ENCODE results near the gene NEK10. TPM values are rescaled to one million over a fixed set of nuclear protein-coding genes. Genes with fewer than 3 reads are reported as not detected.

Gene NEK10
- total RNA-seq, 2 experiments from 2014 or later = 0.35 to 0.86 TPM

DNA sequence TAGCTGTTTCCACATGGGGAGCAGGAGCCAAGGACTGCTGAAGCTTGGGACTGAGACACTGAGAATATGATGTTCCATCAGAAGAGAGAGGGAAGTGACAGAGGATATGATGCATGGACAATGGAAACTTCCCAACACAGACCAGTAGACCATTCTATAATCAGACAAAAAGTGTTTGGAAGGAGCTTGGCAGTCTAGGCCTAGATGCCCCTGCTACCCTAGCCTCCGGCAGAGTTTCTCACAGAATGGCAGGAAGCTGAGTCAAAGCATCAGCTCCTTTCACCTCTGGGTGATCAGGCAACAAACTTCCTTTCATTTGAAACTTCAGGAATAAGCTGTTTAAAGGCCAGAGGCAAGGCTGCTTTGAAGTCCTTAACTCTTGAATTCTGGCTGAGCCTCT is 222.0 kb downstream of the NEK10 start:
- CTCF ChIA-PET = no interaction called here
- Mint-ChIP-seq H3K4me1 (no peaks in the 10 kb centered on the region), H3K36me3 (ENCODE audit: low read depth) (no peaks in the 10 kb centered on the region), H3K27me3 (no peaks in the 10 kb centered on the region), H3K27ac (no peak overlapping the region), H3K9me3 (no peaks in the 10 kb centered on the region), H3K4me3 (no peak overlapping the region)
- no peak for DNase-seq
- POLR2A ChIA-PET = no interaction called here

DNA sequence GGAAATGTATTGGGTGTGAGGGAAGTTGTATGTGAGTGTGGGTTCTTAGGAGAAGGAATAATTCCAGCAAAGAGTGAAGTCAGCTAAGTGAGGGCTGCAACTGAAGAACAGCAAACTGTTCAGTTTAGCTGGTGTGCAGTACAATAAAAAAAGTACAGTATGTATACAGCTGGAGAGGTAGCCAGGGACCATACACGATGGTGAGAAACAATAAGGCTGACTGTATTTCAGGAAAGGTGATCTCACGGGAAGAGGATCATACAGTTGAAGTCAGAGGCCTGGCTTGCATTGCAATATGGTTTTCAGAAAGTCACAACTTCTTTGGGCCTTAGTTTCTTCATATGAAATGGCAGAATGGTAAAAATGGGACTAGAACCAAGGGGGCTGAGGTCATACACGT is 222.4 kb downstream of the NEK10 start:
- CTCF ChIA-PET = interaction anchor here (1.0 kb wide), 1 partner anchor 12 kb away, joined by 4 read pairs; no protein-coding TSS in a partner anchor
- DNase-seq = no peak
- POLR2A ChIA-PET = no interaction called here
- Mint-ChIP-seq H3K36me3 (ENCODE audit: low read depth) (no peaks in the 10 kb centered on the region), H3K27ac (no peak overlapping the region), H3K27me3 (no peaks in the 10 kb centered on the region), H3K4me3 (no peak overlapping the region), H3K9me3 (no peaks in the 10 kb centered on the region), H3K4me1 (no peaks in the 10 kb centered on the region)

DNA sequence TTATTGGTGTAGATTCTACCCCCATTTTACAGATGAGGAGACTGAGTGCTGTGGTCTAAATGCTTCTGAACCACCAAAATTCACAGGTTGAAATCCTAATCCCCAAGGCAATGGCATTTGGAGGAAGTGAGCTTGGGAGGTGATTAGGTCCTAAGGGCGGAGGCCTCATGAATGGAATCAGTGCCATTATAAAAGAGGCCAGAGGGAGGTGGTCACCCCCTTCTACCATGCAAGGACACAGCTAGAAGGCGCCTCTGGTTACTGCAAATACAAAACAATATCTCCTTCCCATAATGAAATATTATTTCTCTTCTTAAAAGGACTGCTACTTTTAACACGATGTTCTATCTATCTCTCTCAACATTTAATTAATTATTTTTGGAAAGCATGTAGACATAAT is 223.5 kb downstream of the NEK10 start:
- no peaks in the 10 kb centered on the region for H3K27me3 Mint-ChIP-seq
- POLR2A ChIA-PET = no interaction called here
- no peak overlapping the region for H3K27ac Mint-ChIP-seq
- no peaks in the 10 kb centered on the region for H3K4me1 Mint-ChIP-seq
- no peaks in the 10 kb centered on the region for H3K36me3 Mint-ChIP-seq (ENCODE audit: low read depth)
- no peaks in the 10 kb centered on the region for H3K9me3 Mint-ChIP-seq
- no peak for DNase-seq
- CTCF ChIA-PET = interaction anchor here (1.0 kb wide), 1 partner anchor 11 kb away, joined by 4 read pairs; no protein-coding TSS in a partner anchor
- H3K4me3 Mint-ChIP-seq = no peak overlapping the region

DNA sequence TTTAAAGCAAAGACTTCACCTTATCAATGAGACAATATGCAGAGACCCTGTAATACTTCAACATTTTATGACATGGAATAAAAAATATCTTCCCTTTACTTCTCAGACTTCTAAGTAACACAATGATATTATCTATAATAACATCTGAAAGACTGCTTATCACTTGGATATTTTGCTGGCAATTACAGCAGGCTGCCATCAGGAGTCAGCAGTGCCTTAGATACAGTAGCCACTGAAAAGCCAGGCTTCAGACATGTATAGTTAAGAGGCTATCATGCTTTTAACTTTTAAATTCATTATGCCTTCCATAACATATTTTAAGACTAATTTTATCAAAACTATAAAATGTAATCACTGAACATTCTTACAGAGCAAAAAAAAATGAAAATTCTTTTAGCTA is 227.5 kb downstream of the NEK10 start:
- POLR2A ChIA-PET = no interaction called here
- Mint-ChIP-seq H3K4me3 (no peak overlapping the region), H3K27me3 (no peaks in the 10 kb centered on the region), H3K36me3 (ENCODE audit: low read depth) (no peaks in the 10 kb centered on the region), H3K27ac (no peak overlapping the region), H3K4me1 (no peaks in the 10 kb centered on the region), H3K9me3 (no peaks in the 10 kb centered on the region)
- CTCF ChIA-PET = no interaction called here
- DNase-seq = no peak

DNA sequence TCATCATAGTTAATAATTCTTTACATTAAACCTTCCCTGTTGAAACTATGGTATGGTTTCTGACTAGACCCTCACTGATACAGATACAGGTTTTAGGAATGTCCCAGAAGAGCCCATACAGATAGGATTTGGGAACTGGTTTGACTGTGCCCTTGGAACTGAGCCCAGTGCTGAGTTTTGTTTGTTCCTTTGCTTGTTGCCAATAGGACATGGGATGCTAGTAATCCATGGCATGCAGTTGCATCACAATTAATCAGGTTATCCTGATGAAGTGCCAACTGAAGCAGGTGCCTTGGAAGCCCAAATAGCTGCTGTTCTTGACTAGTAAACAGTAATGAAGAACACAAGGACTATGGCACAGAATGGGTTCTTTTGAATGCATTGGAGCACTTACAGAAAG is 230.6 kb downstream of the NEK10 start:
- H3K36me3 Mint-ChIP-seq (ENCODE audit: low read depth) = no peaks in the 10 kb centered on the region
- H3K27me3 Mint-ChIP-seq = peaks cover 3% of the 10 kb centered on the region
- DNase-seq = no peak
- no peaks in the 10 kb centered on the region for H3K9me3 Mint-ChIP-seq
- CTCF ChIA-PET = no interaction called here
- no peak overlapping the region for H3K27ac Mint-ChIP-seq
- H3K4me1 Mint-ChIP-seq = no peaks in the 10 kb centered on the region
- no peak overlapping the region for H3K4me3 Mint-ChIP-seq
- POLR2A ChIA-PET = no interaction called here

DNA sequence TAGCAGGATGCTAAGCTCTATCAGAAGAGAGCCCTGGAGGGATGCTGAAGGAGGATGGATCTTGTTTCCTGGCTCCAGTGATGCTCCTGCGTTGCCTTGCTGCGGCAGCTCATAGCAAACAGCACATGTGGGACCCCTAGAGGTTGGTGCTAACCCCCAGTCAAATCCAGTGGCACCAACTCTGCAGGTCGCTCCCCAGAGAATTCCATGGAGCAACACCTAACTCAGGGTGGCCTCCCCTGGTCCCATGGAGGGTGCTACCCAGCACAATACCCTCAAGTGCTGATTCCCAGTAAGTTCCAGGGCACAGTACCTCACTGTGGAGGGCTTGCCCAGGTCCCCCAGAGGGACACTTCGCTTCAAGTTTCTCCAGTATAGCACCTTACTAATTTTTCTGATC is 231.2 kb downstream of the NEK10 start:
- Mint-ChIP-seq H3K4me3 (no peak overlapping the region), H3K36me3 (ENCODE audit: low read depth) (no peaks in the 10 kb centered on the region), H3K9me3 (no peaks in the 10 kb centered on the region), H3K4me1 (no peaks in the 10 kb centered on the region), H3K27ac (no peak overlapping the region), H3K27me3 (peaks cover 3% of the 10 kb centered on the region)
- POLR2A ChIA-PET = no interaction called here
- CTCF ChIA-PET = no interaction called here
- DNase-seq = no peak

DNA sequence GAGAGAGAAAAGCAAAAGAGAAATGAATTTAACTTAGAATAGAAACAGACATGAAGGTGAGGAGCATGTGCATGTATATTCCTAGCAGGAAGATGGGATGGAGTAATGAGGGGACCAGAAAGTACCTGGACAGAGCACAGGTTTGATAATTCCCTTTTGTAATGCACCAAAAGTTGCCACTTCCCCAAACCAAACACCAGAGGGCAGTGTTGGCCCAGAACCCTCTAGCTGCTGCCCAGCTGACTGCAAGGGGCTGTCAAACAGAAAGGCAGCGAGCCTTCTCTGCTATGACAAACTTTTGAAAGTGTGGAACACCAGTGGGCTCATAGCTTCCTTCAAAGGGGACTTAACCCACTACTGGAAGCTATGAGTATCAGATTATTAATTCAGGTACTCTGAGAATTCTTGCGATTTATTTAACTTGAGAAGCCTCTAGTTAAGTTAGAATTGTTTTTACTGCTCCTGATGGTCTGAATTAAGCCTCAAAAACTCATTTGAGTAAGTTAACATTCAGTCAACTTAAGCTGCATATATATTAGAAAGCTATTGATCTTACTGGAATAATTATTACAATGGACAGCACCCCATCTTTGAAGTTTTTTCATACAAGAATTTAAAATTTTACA is 234.9 kb downstream of the NEK10 start:
- no peak overlapping the region for H3K27ac Mint-ChIP-seq
- no peak overlapping the region for H3K4me3 Mint-ChIP-seq
- no peaks in the 10 kb centered on the region for H3K36me3 Mint-ChIP-seq (ENCODE audit: low read depth)
- ChIA-PET POLR2A (no interaction called here), CTCF (interaction anchor here (0.6 to 1.9 kb wide), 8 partner anchors 12 to 547 kb away, joined by 3 to 17 read pairs (median 4); no protein-coding TSS in a partner anchor)
- DNase-seq = peak; percentile 66
- no peaks in the 10 kb centered on the region for H3K4me1 Mint-ChIP-seq
- peaks cover 3% of the 10 kb centered on the region for H3K27me3 Mint-ChIP-seq
- H3K9me3 Mint-ChIP-seq = no peaks in the 10 kb centered on the region

DNA sequence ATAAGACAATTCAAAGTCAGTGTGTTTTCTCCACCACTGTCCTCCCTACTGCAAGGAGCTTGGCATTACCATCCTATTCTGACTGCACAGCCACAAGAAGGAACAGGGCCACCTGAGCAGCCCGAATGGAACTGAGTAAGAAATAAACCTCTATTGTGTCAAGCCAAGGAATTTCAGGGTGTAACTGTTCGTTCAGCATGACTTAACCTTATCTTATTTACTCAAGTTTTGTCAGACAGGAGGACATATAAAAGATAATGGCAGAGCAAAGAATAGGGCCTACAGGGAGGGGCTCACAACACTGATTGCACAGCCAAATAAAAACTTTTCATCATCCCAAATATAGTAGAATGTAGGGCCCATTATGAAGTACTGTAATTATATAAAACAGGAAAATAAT is 236.1 kb downstream of the NEK10 start:
- CTCF ChIA-PET = interaction anchor here (1.0 kb wide), 1 partner anchor 120 kb away, joined by 4 read pairs; no protein-coding TSS in a partner anchor
- no peaks in the 10 kb centered on the region for H3K9me3 Mint-ChIP-seq
- DNase-seq = no peak
- H3K4me1 Mint-ChIP-seq = no peaks in the 10 kb centered on the region
- POLR2A ChIA-PET = no interaction called here
- no peak overlapping the region for H3K27ac Mint-ChIP-seq
- peaks cover 3% of the 10 kb centered on the region for H3K27me3 Mint-ChIP-seq
- H3K4me3 Mint-ChIP-seq = no peak overlapping the region
- H3K36me3 Mint-ChIP-seq (ENCODE audit: low read depth) = no peaks in the 10 kb centered on the region

DNA sequence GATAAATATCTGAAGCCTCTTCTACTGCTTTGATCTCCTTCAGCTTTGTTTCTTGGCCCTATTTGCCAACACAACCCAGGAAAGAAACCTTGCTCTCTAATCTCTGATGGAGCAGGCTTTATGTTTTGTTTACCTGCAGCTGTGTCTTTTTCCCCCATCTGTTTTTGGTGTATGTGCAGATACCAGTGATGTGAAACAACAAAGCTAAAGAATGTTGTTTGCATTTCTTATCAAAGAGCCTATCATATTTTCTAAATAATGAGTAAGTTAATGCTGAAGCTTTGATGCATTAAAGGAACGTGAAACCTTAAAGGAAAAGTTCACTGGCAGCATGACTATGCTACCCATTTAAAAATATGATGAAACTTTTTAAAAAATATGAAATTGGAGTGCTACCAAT is 238.4 kb downstream of the NEK10 start:
- H3K4me1 Mint-ChIP-seq = no peaks in the 10 kb centered on the region
- CTCF ChIA-PET = interaction anchor here (0.8 to 2.6 kb wide), 3 partner anchors 12 to 123 kb away, joined by 3 to 8 read pairs (median 4); no protein-coding TSS in a partner anchor
- POLR2A ChIA-PET = no interaction called here
- H3K27me3 Mint-ChIP-seq = peaks cover 2% of the 10 kb centered on the region
- H3K27ac Mint-ChIP-seq = no peak overlapping the region
- DNase-seq = no peak
- H3K4me3 Mint-ChIP-seq = no peak overlapping the region
- no peaks in the 10 kb centered on the region for H3K36me3 Mint-ChIP-seq (ENCODE audit: low read depth)
- H3K9me3 Mint-ChIP-seq = no peaks in the 10 kb centered on the region

DNA sequence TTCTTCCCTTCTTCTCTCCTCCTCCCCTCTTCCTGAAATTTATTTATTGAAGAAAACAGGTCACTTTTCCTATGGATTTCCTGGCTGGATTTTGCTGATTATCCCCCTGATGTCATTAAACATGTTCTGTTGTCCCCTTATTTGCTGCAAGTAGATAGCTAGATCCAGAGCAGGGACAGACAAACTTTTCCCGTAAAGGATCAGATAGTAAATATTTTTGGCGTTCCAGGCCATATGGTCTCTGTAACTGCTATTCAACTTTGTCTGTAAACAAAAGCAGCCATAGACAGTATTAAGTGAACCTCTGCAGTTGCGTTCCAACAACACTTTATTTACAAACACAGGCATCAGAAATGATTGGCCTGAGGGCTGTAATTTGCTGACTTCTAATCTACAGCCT is 241.3 kb downstream of the NEK10 start:
- no peak overlapping the region for H3K4me3 Mint-ChIP-seq
- POLR2A ChIA-PET = no interaction called here
- no peaks in the 10 kb centered on the region for H3K36me3 Mint-ChIP-seq (ENCODE audit: low read depth)
- CTCF ChIA-PET = no interaction called here
- no peak overlapping the region for H3K27ac Mint-ChIP-seq
- no peaks in the 10 kb centered on the region for H3K9me3 Mint-ChIP-seq
- no peak for DNase-seq
- no peaks in the 10 kb centered on the region for H3K27me3 Mint-ChIP-seq
- no peaks in the 10 kb centered on the region for H3K4me1 Mint-ChIP-seq

DNA sequence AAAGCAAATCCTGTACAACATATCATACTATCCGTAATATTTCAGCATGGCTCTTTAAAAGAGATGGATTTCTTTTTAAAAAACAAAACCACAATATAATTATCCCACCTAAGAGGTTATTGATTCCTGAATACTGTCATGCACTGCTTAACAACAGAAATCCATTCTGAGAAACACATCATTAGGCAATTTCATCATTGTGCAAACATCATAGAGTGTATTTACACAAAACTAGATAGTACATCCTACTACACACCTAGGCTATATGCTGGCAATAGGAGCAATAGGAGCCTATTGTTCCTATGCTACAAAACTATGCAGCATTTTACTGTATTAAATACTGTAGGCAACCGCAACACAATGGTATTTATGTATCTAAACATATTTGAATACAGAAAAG is 242.0 kb downstream of the NEK10 start:
- H3K27ac Mint-ChIP-seq = no peak overlapping the region
- DNase-seq = no peak
- no peaks in the 10 kb centered on the region for H3K36me3 Mint-ChIP-seq (ENCODE audit: low read depth)
- no peaks in the 10 kb centered on the region for H3K4me1 Mint-ChIP-seq
- no peaks in the 10 kb centered on the region for H3K27me3 Mint-ChIP-seq
- H3K9me3 Mint-ChIP-seq = no peaks in the 10 kb centered on the region
- POLR2A ChIA-PET = no interaction called here
- no peak overlapping the region for H3K4me3 Mint-ChIP-seq
- CTCF ChIA-PET = no interaction called here

DNA sequence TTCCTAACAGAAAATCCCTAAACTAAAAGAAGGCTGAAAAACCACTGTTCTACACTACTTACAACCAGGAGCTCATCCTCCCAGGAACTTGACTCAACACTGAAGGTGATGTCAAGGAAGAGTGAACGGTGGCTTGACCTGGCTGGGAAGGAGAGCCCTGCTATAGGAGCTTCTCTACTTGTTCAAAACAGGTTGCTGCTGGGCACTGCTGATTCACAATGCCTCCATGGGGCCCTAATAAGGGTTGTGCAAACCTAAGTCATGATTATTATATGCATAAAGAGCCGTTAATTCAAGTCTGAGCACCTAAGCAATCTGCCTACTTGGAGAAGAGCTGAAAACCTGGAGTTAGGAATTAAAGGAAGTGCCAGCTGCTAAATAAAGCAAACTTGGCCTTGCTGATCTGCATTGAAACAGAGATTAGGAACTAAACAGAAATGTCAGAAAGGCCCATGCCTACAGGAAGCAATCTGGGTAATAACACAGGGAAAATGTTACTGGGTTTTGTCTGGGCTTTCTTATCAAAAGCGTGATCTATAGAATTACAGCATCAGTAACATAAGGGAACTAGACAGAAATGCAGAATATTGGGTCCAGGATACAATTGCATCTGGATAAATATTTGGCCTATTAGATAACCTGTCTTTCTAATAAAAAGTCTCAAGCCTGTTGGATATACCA is 243.2 kb downstream of the NEK10 start:
- Mint-ChIP-seq H3K36me3 (ENCODE audit: low read depth) (no peaks in the 10 kb centered on the region), H3K27ac (no peak overlapping the region), H3K4me3 (no peak overlapping the region), H3K27me3 (no peaks in the 10 kb centered on the region), H3K9me3 (no peaks in the 10 kb centered on the region), H3K4me1 (no peaks in the 10 kb centered on the region)
- CTCF ChIA-PET = no interaction called here
- DNase-seq = no peak
- POLR2A ChIA-PET = no interaction called here

DNA sequence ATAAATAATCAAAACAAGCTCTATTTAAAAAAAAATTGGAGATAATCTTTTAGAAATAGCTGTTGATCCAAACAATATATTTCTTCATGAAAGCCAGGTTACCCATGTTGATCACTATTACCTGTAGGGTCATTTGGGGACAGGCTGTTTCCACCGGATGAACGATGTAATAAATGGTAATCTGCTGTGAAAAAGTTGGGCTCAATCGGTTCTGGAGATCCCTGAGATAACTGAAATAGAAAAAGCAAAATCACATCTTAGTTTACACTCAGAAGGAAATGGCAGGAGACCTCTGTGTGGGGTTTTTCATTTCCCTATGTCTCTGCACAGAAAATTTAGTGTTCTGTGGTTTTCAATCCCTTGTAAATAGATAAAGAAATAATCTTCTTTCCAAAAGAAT is 249.5 kb downstream of the NEK10 start:
- Mint-ChIP-seq H3K4me1 (no peaks in the 10 kb centered on the region), H3K4me3 (no peak overlapping the region), H3K27me3 (no peaks in the 10 kb centered on the region), H3K9me3 (no peaks in the 10 kb centered on the region), H3K27ac (no peak overlapping the region), H3K36me3 (ENCODE audit: low read depth) (no peaks in the 10 kb centered on the region)
- POLR2A ChIA-PET = no interaction called here
- CTCF ChIA-PET = interaction anchor here (1.1 kb wide), 1 partner anchor 12 kb away, joined by 4 read pairs; no protein-coding TSS in a partner anchor
- DNase-seq = no peak

DNA sequence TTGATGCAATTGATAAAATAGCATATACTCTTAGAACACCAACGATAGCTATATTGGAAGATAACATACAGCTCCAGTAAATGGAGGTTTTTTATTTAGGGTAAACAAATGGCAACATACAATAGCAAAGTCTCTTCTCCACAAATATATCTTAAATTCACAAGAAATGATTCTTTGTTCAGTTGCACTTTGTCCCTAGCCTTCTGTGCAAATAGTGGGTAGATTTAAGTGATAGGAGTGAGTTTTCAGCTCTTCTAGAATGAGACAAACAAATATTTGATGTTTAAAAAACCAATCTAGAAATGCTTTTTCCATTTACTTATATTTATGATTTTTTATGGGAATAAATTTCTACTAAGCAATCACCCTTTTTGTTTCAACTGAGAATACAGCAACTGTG is 253.8 kb downstream of the NEK10 start:
- ChIA-PET POLR2A (no interaction called here), CTCF (interaction anchor here (1.2 kb wide), 1 partner anchor 19 kb away, joined by 3 read pairs; no protein-coding TSS in a partner anchor)
- H3K27ac Mint-ChIP-seq = no peak overlapping the region
- no peaks in the 10 kb centered on the region for H3K27me3 Mint-ChIP-seq
- H3K36me3 Mint-ChIP-seq (ENCODE audit: low read depth) = no peaks in the 10 kb centered on the region
- H3K4me3 Mint-ChIP-seq = no peak overlapping the region
- H3K9me3 Mint-ChIP-seq = no peaks in the 10 kb centered on the region
- H3K4me1 Mint-ChIP-seq = no peaks in the 10 kb centered on the region
- DNase-seq = no peak
